SHP77 (cell line): Measurements from ENCODE around the gene WIPF1.

ENCODE experiments used
- DNase-seq, 2 experiments: peaks; one replicate each; lab custom pipeline; 2025; lab: John Stamatoyannopoulos, UW

Gene WIPF1

GRCh38 chr2:174621323-174621722 is 23.7 kb upstream of the WIPF1 start:
- no peak for DNase-seq

GRCh38 chr2:174618179-174618578 is 20.6 kb upstream of the WIPF1 start:
- no peak for DNase-seq

- DNase-seq, result no peak
Observed at GRCh38 chr2:174617718-174618117, 20.1 kb upstream of the WIPF1 start.

GRCh38 chr2:174617120-174617519 is 19.5 kb upstream of the WIPF1 start:
- no peak for DNase-seq

- DNase-seq, result no peak
Observed at GRCh38 chr2:174615871-174616436, 18.4 kb upstream of the WIPF1 start.

- DNase-seq, result no peak
Observed at GRCh38 chr2:174614261-174614660, 16.7 kb upstream of the WIPF1 start.

GRCh38 chr2:174613531-174613930 is 15.9 kb upstream of the WIPF1 start:
- no peak for DNase-seq

GRCh38 chr2:174612970-174613369 is 15.4 kb upstream of the WIPF1 start:
- DNase-seq, result no peak

- no peak for DNase-seq
Observed at GRCh38 chr2:174611854-174612253, 14.2 kb upstream of the WIPF1 start.

GRCh38 chr2:174611006-174611405 is 13.4 kb upstream of the WIPF1 start:
- no peak for DNase-seq

GRCh38 chr2:174610243-174610995 is 12.8 kb upstream of the WIPF1 start:
- DNase-seq, result no peak

- no peak for DNase-seq
Observed at GRCh38 chr2:174609261-174609660, 11.7 kb upstream of the WIPF1 start.

GRCh38 chr2:174608866-174609214 is 11.2 kb upstream of the WIPF1 start:
- DNase-seq, result no peak

- no peak for DNase-seq
Observed at GRCh38 chr2:174607989-174608865, 10.6 kb upstream of the WIPF1 start.

GRCh38 chr2:174607584-174607983 is 10.0 kb upstream of the WIPF1 start:
- no peak for DNase-seq

GRCh38 chr2:174606336-174606735 is 8.7 kb upstream of the WIPF1 start:
- DNase-seq, result no peak

GRCh38 chr2:174605687-174606086 is 8.1 kb upstream of the WIPF1 start:
- no peak for DNase-seq

- no peak for DNase-seq
Observed at GRCh38 chr2:174603280-174603679, 5.7 kb upstream of the WIPF1 start.

GRCh38 chr2:174602745-174603144 is 5.1 kb upstream of the WIPF1 start:
- no peak for DNase-seq

GRCh38 chr2:174600349-174600748 is 2.7 kb upstream of the WIPF1 start:
- DNase-seq, result no peak

GRCh38 chr2:174599310-174599921 is 1.8 kb upstream of the WIPF1 start:
- no peak for DNase-seq

- DNase-seq, result no peak
Observed at GRCh38 chr2:174597009-174597344, 627 bp downstream of the WIPF1 start.

GRCh38 chr2:174595891-174596397 is 1.7 kb downstream of the WIPF1 start:
- no peak for DNase-seq
